GM23338 (cell line): ENCODE data around the gene DCHS1. TPM values are rescaled to one million over a fixed set of nuclear protein-coding genes. Genes with fewer than 3 reads are reported as not detected.

Experiments used
- ATAC-seq: fragments of 200-7000 bp; cut with Tn5 transposase; 3 replicates; pipeline ENCODE4 v1.9.1; 2020
- DNase-seq: peaks from one replicate; pipeline ENCODE4 v3.0.0-alpha.2; 2015; ENCODE audit warnings: low spot score
- H2AFZ ChIP-seq: fragments of 200-600 bp; sonication (generic); 2 replicates; pipeline ENCODE4 v1.8.0; 2016; ENCODE audit warnings: antibody characterized with exemption, mild to moderate bottlenecking, moderate library complexity
- H3F3A ChIP-seq: fragments of 200-600 bp; sonication (generic); replicated peaks from 2 replicates; pipeline ENCODE4 v1.8.0; 2017; ENCODE audit warnings: antibody characterized with exemption, mixed run types, low read depth
- H3K27ac ChIP-seq: fragments of 200-600 bp; sonication (generic); 2 replicates; pipeline ENCODE4 v1.6.1; 2016; ENCODE audit warnings: low read depth
- H3K27me3 ChIP-seq: fragments of 200-600 bp; sonication (generic); 2 replicates; pipeline ENCODE4 v1.8.0; 2016; ENCODE audit warnings: mild to moderate bottlenecking, mixed run types, moderate library complexity; ENCODE audit not compliant: insufficient read depth
- H3K36me3 ChIP-seq: fragments of 200-600 bp; sonication (generic); 2 replicates; pipeline ENCODE4 v1.8.0; 2016; ENCODE audit warnings: mild to moderate bottlenecking; ENCODE audit not compliant: insufficient read depth
- H3K4me1 ChIP-seq: fragments of 200-600 bp; sonication (generic); 2 replicates; pipeline ENCODE4 v1.8.0; 2016; ENCODE audit warnings: mild to moderate bottlenecking, moderate library complexity; ENCODE audit not compliant: insufficient read depth
- H3K4me2 ChIP-seq: fragments of 200-600 bp; sonication (generic); 2 replicates; pipeline ENCODE4 v1.7.1; 2017; ENCODE audit warnings: mixed run types
- H3K4me3 ChIP-seq: fragments of 200-600 bp; sonication (generic); 2 replicates; pipeline ENCODE4 v1.6.1; 2016; ENCODE audit warnings: mixed run types
- H3K79me2 ChIP-seq: fragments of 200-600 bp; sonication (generic); replicated peaks from 2 replicates; pipeline ENCODE4 v1.8.0; 2017; ENCODE audit warnings: mild to moderate bottlenecking; ENCODE audit not compliant: insufficient read depth
- H3K9me2 ChIP-seq: fragments of 200-600 bp; sonication (generic); 2 replicates; pipeline ENCODE4 v1.8.0; 2017; ENCODE audit not compliant: insufficient read depth
- H4K20me1 ChIP-seq: fragments of 200-600 bp; sonication (generic); replicated peaks from 2 replicates; pipeline ENCODE4 v1.8.0; 2017; ENCODE audit warnings: mild to moderate bottlenecking; ENCODE audit not compliant: insufficient read depth
- H3K27ac Mint-ChIP-seq: 2 replicates; pipeline ENCODE4 v1.8.0; 2020; ENCODE audit warnings: inconsistent platforms, mild to moderate bottlenecking, moderate library complexity, mixed read lengths
- H3K27me3 Mint-ChIP-seq: 3 replicates; pipeline ENCODE4 v1.8.0; 2022; ENCODE audit warnings: low read depth, mild to moderate bottlenecking, moderate library complexity, mixed read lengths, inconsistent platforms; ENCODE audit not compliant: insufficient read depth, poor library complexity
- H3K36me3 Mint-ChIP-seq: 3 replicates; pipeline ENCODE4 v1.8.0; 2021; ENCODE audit warnings: low read depth, mild to moderate bottlenecking, inconsistent platforms, moderate library complexity, mixed read lengths
- H3K4me1 Mint-ChIP-seq: 3 replicates; pipeline ENCODE4 v1.8.0; 2020; ENCODE audit warnings: mild to moderate bottlenecking, inconsistent platforms, mixed read lengths
- H3K4me3 Mint-ChIP-seq: 3 replicates; pipeline ENCODE4 v1.8.0; 2021; ENCODE audit warnings: moderate library complexity, mild to moderate bottlenecking, inconsistent platforms, mixed read lengths
- H3K9me3 Mint-ChIP-seq: 3 replicates; pipeline ENCODE4 v1.8.0; 2020; ENCODE audit warnings: moderate library complexity, mild to moderate bottlenecking, inconsistent platforms, mixed read lengths
- CREB1 ChIP-seq: fragments of 250-450 bp; sonication (Bioruptor Pico); IDR thresholded peaks from 2 replicates; pipeline ENCODE4 v1.5.0; 2020; ENCODE audit warnings: low read depth, mild to moderate bottlenecking, moderate library complexity
- CTCF ChIP-seq, 2 experiments: fragments of 200-600 bp in 1 of 2; sonication (generic) in 1 of 2; conservative IDR thresholded peaks; 2 replicates each; pipeline versions ENCODE4 v1.5.1 to v1.6.1; 2016 to 2017; ENCODE audit warnings: antibody characterized with exemption in 2 of 2, low read depth in 2 of 2, mild to moderate bottlenecking in 2 of 2, moderate library complexity in 1 of 2
- ZNF114 ChIP-seq: fragments of 250-450 bp; sonication (Bioruptor Pico); IDR thresholded peaks from 2 replicates; pipeline ENCODE4 v1.5.0; 2020; ENCODE audit warnings: mild to moderate bottlenecking, moderate library complexity
- polyA plus RNA-seq: library from polyadenylated mRNA; unstranded; fragments of >200 nt; fragmentation: Nextera tagmentation; extraction: Ambion mirVana; gene quantifications from 2 replicates; pipeline ENCODE4 v1.2.1, GENCODE V29; 2016
- total RNA-seq: library from RNA; depleted of rRNA; stranded (reverse); fragments of >200 nt; shearing (Covaris generic); gene quantifications from 2 replicates; pipeline ENCODE4 v1.2.3, GENCODE V29; 2014; rRNA removed

Gene DCHS1
- total and polyA plus RNA-seq, 2 experiments from 2014 or later, result 2.3 to 20.7 TPM

- ATAC-seq (no peak), DNase-seq (no peak)
- no peaks in the 10 kb centered on the region for H3K4me1 ChIP-seq
- no peaks in the 10 kb centered on the region for H3K79me2 ChIP-seq
- TF ChIP-seq ZNF114 (CRISPR knock-in tag) (no peak), CREB1 (no peak)
- Mint-ChIP-seq H3K27me3 (peaks cover 11% of the 10 kb centered on the region), H3K27ac (no peak overlapping the region), H3K36me3 (no peaks in the 10 kb centered on the region), H3K4me1 (peaks cover 13% of the 10 kb centered on the region), H3K4me3 (no peak overlapping the region), H3K9me3 (no peaks in the 10 kb centered on the region)
- H3K4me2 ChIP-seq, result no peak overlapping the region
- H2AFZ ChIP-seq, result no peak overlapping the region
- H4K20me1 ChIP-seq, result no peaks in the 10 kb centered on the region; the same call in 1 of the 2 replicates
- H3K27me3 ChIP-seq, result peaks cover 10% of the 10 kb centered on the region; the same call in 1 of the 2 replicates
- no peak overlapping the region for H3K27ac ChIP-seq
- no peaks in the 10 kb centered on the region for H3K9me2 ChIP-seq
- no peak overlapping the region for H3K4me3 ChIP-seq
- no peaks in the 10 kb centered on the region for H3K36me3 ChIP-seq
- H3F3A ChIP-seq, result no peaks in the 10 kb centered on the region
Measured at GRCh38 chr11:6572215-6572614, 83.4 kb downstream of the DCHS1 start.

- H3K4me1 ChIP-seq, result no peaks in the 10 kb centered on the region
- peak overlapping the region; percentile 87; the same call in 1 of the 2 replicates for H2AFZ ChIP-seq
- H3K27ac ChIP-seq, result no peak overlapping the region
- no peaks in the 10 kb centered on the region for H3K36me3 ChIP-seq
- Mint-ChIP-seq H3K4me3 (no peak overlapping the region), H3K9me3 (no peaks in the 10 kb centered on the region), H3K27me3 (peaks cover 14% of the 10 kb centered on the region), H3K4me1 (peaks cover 10% of the 10 kb centered on the region), H3K36me3 (no peaks in the 10 kb centered on the region), H3K27ac (no peak overlapping the region)
- no peaks in the 10 kb centered on the region for H3K9me2 ChIP-seq
- DNase-seq, result peak; percentile 65
- no peaks in the 10 kb centered on the region for H3K79me2 ChIP-seq
- H3K27me3 ChIP-seq, result peaks cover 10% of the 10 kb centered on the region; the same call in 1 of the 2 replicates
- peak overlapping the region; percentile 71; the same call in 1 of the 2 replicates for H3K4me2 ChIP-seq
- no peaks in the 10 kb centered on the region; the same call in 1 of the 2 replicates for H4K20me1 ChIP-seq
- no peaks in the 10 kb centered on the region for H3F3A ChIP-seq
- peak overlapping the region; percentile 49 for H3K4me3 ChIP-seq
- no peak for TF ChIP-seq ZNF114 (CRISPR knock-in tag)
- peak; percentile 35 to 70 for TF ChIP-seq CTCF (conservative IDR thresholded peaks at IDR 0.05; ENCODE audit: low read depth in 2 of 2)
- peak; percentile 69 for ATAC-seq
Measured at GRCh38 chr11:6571434-6572008, 84.1 kb downstream of the DCHS1 start.

Other genes starting within 250 kb of the DCHS1 start
- gene APBB1, start 236.7 kb downstream of the DCHS1 start, total RNA-seq, result 24.7 and 26.6 TPM in 2 replicates
- gene APBB1, start 236.7 kb downstream of the DCHS1 start, polyA plus RNA-seq, result 10.6 and 12.1 TPM in 2 replicates
- gene HPX, start 214.8 kb downstream of the DCHS1 start, total RNA-seq, result 0.50 and 0.63 TPM in 2 replicates
- 0.47 and 0.71 TPM in 2 replicates for gene HPX, start 214.8 kb downstream of the DCHS1 start, polyA plus RNA-seq
- gene TRIM3, start 181.9 kb downstream of the DCHS1 start, total RNA-seq, result 15.0 and 21.1 TPM in 2 replicates
- 7.3 and 7.9 TPM in 2 replicates for gene TRIM3, start 181.9 kb downstream of the DCHS1 start, polyA plus RNA-seq
- 61.5 and 65.4 TPM in 2 replicates for gene ARFIP2, start 174.5 kb downstream of the DCHS1 start, total RNA-seq
- 34.8 and 35.4 TPM in 2 replicates for gene ARFIP2, start 174.5 kb downstream of the DCHS1 start, polyA plus RNA-seq
- 54.2 and 76.4 TPM in 2 replicates for gene TIMM10B, start 174.3 kb downstream of the DCHS1 start, total RNA-seq
- 25.0 and 30.8 TPM in 2 replicates for gene TIMM10B, start 174.3 kb downstream of the DCHS1 start, polyA plus RNA-seq
- 7.2 and 9.6 TPM in 2 replicates for gene DNHD1, start 158.5 kb downstream of the DCHS1 start, total RNA-seq
- gene DNHD1, start 158.5 kb downstream of the DCHS1 start, polyA plus RNA-seq, result 2.5 and 3.6 TPM in 2 replicates
- 7.4 and 9.8 TPM in 2 replicates for gene RRP8, start 52.2 kb downstream of the DCHS1 start, total RNA-seq
- gene RRP8, start 52.2 kb downstream of the DCHS1 start, polyA plus RNA-seq, result 13.5 and 13.7 TPM in 2 replicates
- gene ILK, start 52.0 kb downstream of the DCHS1 start, total RNA-seq, result 75.1 and 91.0 TPM in 2 replicates
- 62.6 and 64.5 TPM in 2 replicates for gene ILK, start 52.0 kb downstream of the DCHS1 start, polyA plus RNA-seq
- gene TAF10, start 43.6 kb downstream of the DCHS1 start, total RNA-seq, result 102 and 108 TPM in 2 replicates
- gene TAF10, start 43.6 kb downstream of the DCHS1 start, polyA plus RNA-seq, result 253 and 277 TPM in 2 replicates
- 49.7 and 73.5 TPM in 2 replicates for gene TPP1, start 36.4 kb downstream of the DCHS1 start, total RNA-seq
- 18.7 and 21.7 TPM in 2 replicates for gene TPP1, start 36.4 kb downstream of the DCHS1 start, polyA plus RNA-seq
- 26.7 and 53.8 TPM in 2 replicates for gene MRPL17, start 27.5 kb upstream of the DCHS1 start, total RNA-seq
- 81.8 and 85.5 TPM in 2 replicates for gene MRPL17, start 27.5 kb upstream of the DCHS1 start, polyA plus RNA-seq
- gene OR2AG2, start 116.2 kb upstream of the DCHS1 start, total RNA-seq, result 0.31 and 0.45 TPM in 2 replicates
- 0.11 and 0.26 TPM in 2 replicates for gene OR2AG2, start 116.2 kb upstream of the DCHS1 start, polyA plus RNA-seq
- gene OR2AG1, start 127.2 kb upstream of the DCHS1 start, total RNA-seq, result 0.04 TPM in 1 of 2 replicates, not detected in the other
- 0.07 and 0.16 TPM in 2 replicates for gene OR2AG1, start 127.2 kb upstream of the DCHS1 start, polyA plus RNA-seq
- gene OR6A2, start 143.9 kb upstream of the DCHS1 start, total RNA-seq, result 0.97 and 1.7 TPM in 2 replicates
- gene OR6A2, start 143.9 kb upstream of the DCHS1 start, polyA plus RNA-seq, result 0.06 and 0.07 TPM in 2 replicates
- not detected in 2 replicates for gene OR10A5, start 189.9 kb upstream of the DCHS1 start, total RNA-seq
- 0.37 TPM in 1 of 2 replicates, not detected in the other for gene OR10A5, start 189.9 kb upstream of the DCHS1 start, polyA plus RNA-seq
- gene OR10A2, start 207.2 kb upstream of the DCHS1 start, total RNA-seq, result not detected in 2 replicates
- 0.14 and 0.27 TPM in 2 replicates for gene OR10A2, start 207.2 kb upstream of the DCHS1 start, polyA plus RNA-seq
- not detected in 2 replicates for gene OR10A4, start 220.8 kb upstream of the DCHS1 start, total RNA-seq
- gene OR10A4, start 220.8 kb upstream of the DCHS1 start, polyA plus RNA-seq, result 0.21 TPM in 1 of 2 replicates, not detected in the other
- gene OR2D2, start 236.7 kb upstream of the DCHS1 start, total RNA-seq, result 0.24 and 1.3 TPM in 2 replicates
- gene OR2D2, start 236.7 kb upstream of the DCHS1 start, polyA plus RNA-seq, result 0.24 TPM in 1 of 2 replicates, not detected in the other